GM21737 (cell line): ENCODE data around the gene NFE2L2.
"Not testable (repeated sequence)": the region's sequence is repeated elsewhere in the genome, so short reads cannot be mapped to it uniquely, and the experiment has no call there.

Experiments
- ATAC-seq: cut with Tn5 transposase; IDR thresholded peaks from one replicate; pipeline ENCODE4 v1.9.1; 2021; ENCODE audit warnings: mild to moderate bottlenecking, moderate library complexity; ENCODE audit not compliant: unreplicated experiment

The NFE2L2 gene

GRCh38 chr2:177258059-177258458, 6.5 kb downstream of the NFE2L2 start:
- ATAC-seq = no peak

- ATAC-seq = no peak
These were observed 7.1 kb downstream of the NFE2L2 start for GRCh38 chr2:177257471-177257870.

DNA sequence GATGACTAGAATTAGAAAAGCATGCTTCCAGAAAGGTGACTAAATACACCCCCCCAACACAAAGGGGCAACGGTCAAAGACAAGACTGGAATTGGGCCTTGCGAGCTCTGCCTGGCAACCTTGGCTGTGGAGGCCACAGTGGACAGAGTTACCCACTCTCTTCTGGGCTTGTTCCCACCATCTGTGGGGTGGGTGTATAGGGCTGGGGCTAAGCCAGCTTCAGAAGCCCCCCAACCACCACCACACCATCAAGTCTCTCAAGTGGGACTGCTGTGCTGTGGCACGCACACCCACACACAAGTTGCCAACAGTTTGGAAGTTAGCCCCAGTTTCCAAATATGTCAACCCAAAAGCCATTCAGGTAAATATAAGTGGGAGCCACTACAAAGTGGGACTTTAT, 7.8 kb downstream of the NFE2L2 start:
- ATAC-seq = no peak

GRCh38 chr2:177256026-177256425, 8.5 kb downstream of the NFE2L2 start:
- no peak for ATAC-seq

DNA sequence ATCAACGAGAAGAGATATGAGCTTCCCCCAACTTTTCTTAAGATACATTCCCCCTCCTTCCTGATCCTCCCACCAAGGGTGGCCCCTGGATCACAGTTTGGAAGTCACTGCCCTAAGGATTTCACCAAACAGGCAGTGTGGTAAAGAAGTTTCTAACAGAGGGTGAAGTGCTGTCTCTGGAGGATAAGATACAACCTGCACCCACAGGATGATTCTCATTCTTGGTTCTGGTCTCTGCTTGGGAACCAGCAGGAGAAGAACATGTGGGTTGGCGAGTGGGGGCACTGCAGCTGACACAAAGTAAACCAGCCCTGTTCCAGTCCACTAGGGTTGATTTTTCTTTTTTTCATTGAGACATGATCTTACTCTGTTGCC, 9.3 kb downstream of the NFE2L2 start:
- no peak for ATAC-seq

DNA sequence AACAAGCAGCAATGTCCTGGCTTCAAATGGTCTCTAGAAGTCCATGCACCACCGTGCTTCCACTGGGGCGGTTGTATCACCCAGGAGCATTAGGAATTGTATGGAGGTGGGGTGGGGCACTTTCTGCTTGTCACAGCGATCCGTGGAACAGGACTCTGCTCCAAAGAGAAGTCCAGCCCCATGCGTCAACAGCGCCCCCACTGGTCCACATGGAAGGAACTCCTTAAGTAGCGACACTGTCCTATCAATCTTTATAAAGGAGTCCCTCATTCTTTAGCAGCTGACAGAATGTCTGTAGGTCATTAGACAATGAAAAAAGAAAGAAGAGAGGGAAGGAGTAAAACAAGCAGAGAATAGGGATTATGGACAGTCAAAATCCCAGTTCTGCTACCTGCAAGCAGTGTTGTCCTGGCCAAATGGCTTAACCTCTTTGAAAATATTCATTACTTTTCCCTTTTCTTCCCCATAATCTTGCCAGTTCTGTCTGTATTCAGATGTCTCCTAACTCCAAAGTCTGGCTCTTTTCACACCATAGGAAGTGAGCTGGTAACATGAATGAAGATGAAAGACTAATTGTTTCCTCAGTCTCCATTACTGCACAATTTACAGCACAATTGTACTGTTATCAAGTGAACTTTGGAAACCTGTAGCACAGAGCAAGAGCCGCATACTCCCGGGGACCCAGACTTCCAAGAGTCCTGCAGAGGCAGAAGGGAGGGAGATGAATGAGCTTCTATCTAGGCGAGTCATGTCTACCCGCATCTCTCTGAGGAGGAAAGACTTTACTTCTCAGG, 9.9 kb downstream of the NFE2L2 start:
- ATAC-seq = no peak

DNA sequence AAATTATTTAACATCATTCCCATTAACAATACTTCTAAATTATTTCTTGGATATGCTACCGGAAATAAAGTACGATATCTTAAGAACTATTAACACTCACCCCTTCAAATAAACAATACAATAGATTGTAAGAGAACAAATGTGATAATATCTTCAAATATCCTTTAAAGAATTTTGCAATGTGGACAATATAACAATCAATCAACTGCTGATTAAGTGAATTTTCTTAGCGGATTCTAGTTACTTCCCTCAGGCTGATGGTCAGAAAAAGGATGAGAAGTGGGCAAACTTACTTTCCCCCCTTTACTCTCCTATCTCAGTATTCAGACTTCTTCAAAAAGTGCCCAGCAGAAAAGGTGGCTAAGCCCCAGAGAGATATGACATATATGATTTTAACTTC, 10.8 kb downstream of the NFE2L2 start:
- ATAC-seq = no peak

DNA sequence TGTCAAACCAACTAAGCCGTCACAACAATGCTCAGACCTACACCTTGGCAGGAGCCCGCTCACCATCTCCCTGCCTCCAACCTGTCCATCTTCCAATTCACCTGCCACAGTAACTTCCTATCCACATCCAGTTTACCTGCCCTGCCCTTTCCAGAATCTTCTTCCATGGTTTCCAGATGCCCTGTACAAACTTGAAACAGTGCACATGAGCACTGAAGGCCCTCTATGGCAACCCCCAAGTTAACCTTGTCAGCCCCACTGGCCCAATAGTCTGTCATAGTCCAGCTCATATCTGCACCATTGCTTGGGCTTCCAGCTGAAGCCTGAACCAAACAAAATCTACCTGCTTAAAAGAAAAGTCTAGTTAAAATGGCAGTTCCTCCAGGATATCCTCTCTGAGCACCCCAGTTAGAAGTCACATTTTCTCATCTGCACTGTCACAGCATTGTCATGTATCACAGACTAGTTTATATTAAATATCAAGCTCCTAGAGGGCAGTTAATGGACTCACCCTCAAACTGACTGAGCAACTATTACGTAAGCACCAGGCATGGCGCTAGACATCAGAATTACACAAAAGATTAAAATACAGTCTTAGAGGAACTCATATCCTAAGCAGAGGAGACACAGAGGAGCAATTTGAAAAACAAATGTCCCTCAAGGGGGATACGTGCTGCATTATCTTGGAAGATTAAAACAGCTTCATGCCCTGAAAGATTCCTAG, 11.6 kb downstream of the NFE2L2 start:
- no peak for ATAC-seq

GRCh38 chr2:177251165-177251542, 13.4 kb downstream of the NFE2L2 start:
- ATAC-seq = no peak

- no peak for ATAC-seq
These were observed 14.1 kb downstream of the NFE2L2 start for GRCh38 chr2:177250461-177250860.

DNA sequence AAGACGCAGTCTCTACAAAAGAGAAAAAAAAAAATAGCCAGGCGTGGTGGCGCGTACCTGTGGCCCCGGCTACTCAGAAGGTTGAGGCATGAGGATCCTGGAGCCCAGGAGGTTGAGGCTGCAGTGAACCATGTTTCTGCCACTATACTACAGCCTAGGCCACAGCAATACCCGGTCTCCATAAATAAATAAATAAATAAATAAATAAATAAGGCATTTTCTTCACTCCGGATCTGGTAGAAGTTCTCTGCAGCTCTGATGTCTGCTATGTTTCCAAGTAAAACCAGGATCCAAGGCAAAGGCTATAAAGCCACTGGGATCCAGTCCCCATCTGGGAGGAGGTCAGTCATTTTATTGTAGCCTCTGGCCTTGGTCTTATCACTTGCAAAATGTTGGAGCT, 15.5 kb downstream of the NFE2L2 start:
- ATAC-seq = no peak

DNA sequence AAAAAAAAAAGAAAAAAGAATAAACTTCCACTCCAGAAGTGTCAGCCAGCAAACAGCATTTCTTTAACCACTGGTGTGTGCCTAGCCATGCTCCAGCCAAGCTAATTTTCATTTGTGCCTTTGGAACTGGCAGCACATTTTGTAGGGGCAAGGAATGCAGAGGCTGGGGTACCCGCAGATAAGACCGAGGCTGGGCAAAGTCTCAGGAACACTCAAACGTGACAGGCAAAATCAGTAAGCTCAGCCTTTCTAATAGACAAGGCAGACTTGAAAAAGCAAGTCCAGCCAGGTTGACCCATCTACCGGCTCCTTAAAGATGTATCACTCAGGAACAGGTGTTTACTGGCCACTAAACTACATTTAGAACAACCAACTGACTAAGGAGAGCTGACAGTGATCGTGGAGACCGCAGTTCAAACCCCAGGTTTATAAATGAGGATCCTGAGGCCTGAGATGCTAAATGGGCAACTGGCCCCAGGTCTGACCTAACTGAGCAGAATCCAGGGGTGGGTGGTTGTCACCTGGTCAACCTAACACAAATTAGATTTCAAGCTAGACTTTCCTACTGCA, 16.7 kb downstream of the NFE2L2 start:
- no peak for ATAC-seq

DNA sequence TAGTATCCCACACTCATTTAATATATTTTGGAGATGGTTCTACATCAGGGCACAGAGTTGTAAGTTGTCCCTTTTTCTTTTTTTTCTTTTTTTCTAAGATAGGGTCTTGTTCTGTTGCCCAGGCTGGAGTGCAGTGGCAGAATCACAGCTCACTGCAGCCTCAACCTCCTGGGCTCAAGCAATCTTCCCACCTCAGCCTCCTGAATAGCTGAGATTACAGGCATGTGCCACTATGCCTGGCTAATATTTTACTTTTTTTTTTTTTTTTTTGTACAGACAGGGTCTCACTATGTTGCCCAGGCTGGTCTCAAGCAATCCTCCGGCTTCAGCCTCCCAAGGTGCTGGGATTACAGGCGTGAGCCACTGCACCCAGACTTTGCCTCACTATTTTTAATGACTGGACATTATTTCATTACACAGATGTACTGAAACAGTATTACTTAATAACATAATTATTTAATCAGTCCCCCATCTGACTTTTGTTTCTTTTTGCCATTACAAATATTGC, 17.9 kb downstream of the NFE2L2 start:
- ATAC-seq = not testable (repeated sequence)

DNA sequence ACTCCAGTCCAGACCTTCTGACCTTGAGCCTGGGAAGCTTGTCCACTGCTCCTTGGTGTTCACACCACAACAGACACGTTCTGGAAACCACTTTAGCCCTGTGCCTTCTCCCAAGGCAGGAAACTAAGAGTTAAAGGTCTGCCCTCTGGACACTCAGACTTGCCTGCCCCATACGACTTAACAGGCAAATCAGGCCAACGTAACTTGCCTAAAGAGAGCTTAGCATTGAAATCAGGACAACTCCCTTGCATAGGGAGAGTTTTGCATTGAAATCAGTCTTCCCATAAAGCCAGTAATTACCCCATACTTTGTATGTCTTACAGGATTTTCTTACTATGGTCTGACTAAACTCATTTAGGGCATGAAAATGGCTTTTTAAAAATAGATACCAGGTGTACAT, 18.5 kb downstream of the NFE2L2 start:
- no peak for ATAC-seq

DNA sequence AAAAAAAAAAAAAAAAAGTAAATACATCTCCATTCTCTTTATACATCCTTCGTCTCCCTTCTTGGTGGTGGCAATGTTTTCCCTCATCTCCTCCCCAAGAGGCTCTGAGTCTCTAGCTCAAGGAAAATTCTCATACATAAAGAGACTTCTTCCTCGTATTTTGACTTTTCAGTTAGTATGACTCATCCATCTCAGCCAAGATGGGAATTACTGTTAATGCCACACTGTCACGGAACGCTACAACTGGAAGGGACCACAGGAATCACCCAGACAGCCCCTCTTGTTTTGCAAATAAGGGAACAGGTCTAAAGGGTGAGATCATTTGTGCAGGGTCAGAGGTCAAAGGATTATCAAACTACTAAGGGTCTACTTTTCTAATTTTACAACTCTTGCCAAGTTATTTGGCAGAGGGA, 19.5 kb downstream of the NFE2L2 start:
- ATAC-seq = no peak

- no peak for ATAC-seq
These were observed 20.2 kb downstream of the NFE2L2 start for GRCh38 chr2:177244244-177244771.

DNA sequence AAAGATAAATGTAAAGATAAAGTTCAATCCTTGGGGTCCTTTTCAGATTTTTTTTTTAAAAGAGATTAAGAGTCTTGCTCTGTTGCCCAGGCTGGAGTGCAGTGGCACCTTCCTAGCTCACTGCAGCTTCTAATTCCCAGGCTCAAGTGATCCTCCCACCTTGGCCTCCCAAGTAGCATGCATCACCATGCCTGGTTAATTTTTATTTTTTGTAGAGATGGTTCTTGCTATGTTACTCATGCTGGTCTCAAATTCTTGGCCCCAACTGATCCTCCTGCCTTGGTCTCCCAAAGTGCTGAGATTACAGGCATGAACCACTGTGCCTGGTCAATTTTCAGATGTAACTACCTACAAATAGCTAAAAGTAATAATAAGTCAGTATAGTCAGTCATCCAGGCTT, 21.1 kb downstream of the NFE2L2 start:
- ATAC-seq = no peak

DNA sequence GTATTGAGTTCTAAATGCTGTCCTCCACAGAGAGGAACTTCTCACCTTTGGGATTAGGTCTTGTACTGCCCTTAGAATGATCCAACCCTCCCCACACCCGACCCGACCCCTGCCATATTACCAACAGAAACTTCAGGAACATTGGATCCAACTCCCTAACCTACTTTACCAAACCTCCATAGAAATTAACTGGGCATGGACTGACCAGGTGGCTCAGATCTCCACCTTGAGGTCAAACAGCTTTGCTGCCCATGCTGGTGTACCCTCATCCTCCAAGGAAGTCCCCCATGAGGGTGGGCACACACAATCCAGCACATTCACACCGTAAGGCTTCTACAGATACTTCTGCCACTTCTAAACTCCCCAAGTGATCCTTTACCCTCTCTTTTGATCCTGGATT, 21.5 kb downstream of the NFE2L2 start:
- no peak for ATAC-seq

GRCh38 chr2:177242121-177242987, 22.2 kb downstream of the NFE2L2 start:
- ATAC-seq = no peak

DNA sequence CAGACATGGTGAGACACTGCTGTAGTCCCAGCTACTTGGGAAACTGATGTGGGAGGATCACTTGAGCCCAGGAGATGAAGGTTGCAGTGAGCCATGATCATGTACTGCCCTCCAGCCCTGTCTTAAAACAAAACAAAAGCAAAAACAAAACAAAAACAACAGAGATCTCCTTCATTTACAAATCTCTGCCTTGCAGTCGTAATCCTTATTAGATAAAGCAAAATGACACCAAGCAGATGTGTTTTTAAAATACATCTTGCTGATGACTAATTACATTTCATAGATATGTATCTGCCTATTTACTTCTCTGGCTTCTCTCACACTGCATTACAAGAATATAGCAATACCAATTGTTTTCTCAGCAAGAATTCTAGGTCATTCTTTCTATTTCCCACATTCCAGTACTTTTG, 22.8 kb downstream of the NFE2L2 start:
- no peak for ATAC-seq
